ENCODE measurements around the gene BANF2.

BANF2 gene

GRCh38 chr20:17664025-17664633, 35.6 kb upstream of the BANF2 start:
- Histone ChIP-seq H3K36me3 (ENCODE audit: control insufficient read depth in 2 of 2, insufficient read depth in 2 of 2, low read length in 2 of 2) (peaks cover 3 to 4% of the 10 kb centered on the region in 2 donors), H3K27me3 (ENCODE audit: control insufficient read depth in 1 of 2, insufficient read depth in 2 of 2, low read length in 2 of 2) (no peaks in the 10 kb centered on the region), H3K4me3 (ENCODE audit: low read length in 2 of 2) (no peak overlapping the region), H3K9me3 (ENCODE audit: control insufficient read depth in 2 of 2, low read length in 2 of 2) (no peaks in the 10 kb centered on the region), H3K9ac (ENCODE audit: low read length in 2 of 2) (peak overlapping the region in 1 of 2 donors; percentile 4), H3K27ac (ENCODE audit: low read length) (no peak overlapping the region), H3K4me1 (ENCODE audit: control insufficient read depth, insufficient read depth, low read length) (peaks cover 7% of the 10 kb centered on the region)

- H3K4me3 ChIP-seq (ENCODE audit: low read length in 2 of 2): no peak overlapping the region
- H3K4me1 ChIP-seq (ENCODE audit: control insufficient read depth, insufficient read depth, low read length): peaks cover 7% of the 10 kb centered on the region
- no peaks in the 10 kb centered on the region for H3K27me3 ChIP-seq (ENCODE audit: control insufficient read depth in 1 of 2, insufficient read depth in 2 of 2, low read length in 2 of 2)
- H3K9ac ChIP-seq (ENCODE audit: low read length in 2 of 2): no peak overlapping the region
- no peaks in the 10 kb centered on the region for H3K9me3 ChIP-seq (ENCODE audit: control insufficient read depth in 2 of 2, low read length in 2 of 2)
- no peaks in the 10 kb centered on the region for H3K36me3 ChIP-seq (ENCODE audit: control insufficient read depth in 2 of 2, insufficient read depth in 2 of 2, low read length in 2 of 2)
- H3K27ac ChIP-seq (ENCODE audit: low read length): no peak overlapping the region
Measured at GRCh38 chr20:17665756-17666155, 34.0 kb upstream of the BANF2 start.

GRCh38 chr20:17666481-17666880, 33.3 kb upstream of the BANF2 start:
- Histone ChIP-seq H3K9me3 (ENCODE audit: control insufficient read depth in 2 of 2, low read length in 2 of 2) (no peaks in the 10 kb centered on the region), H3K9ac (ENCODE audit: low read length in 2 of 2) (no peak overlapping the region), H3K4me3 (ENCODE audit: low read length in 2 of 2) (no peak overlapping the region), H3K27me3 (ENCODE audit: control insufficient read depth in 1 of 2, insufficient read depth in 2 of 2, low read length in 2 of 2) (no peaks in the 10 kb centered on the region), H3K4me1 (ENCODE audit: control insufficient read depth, insufficient read depth, low read length) (peaks cover 9% of the 10 kb centered on the region), H3K27ac (ENCODE audit: low read length) (no peak overlapping the region), H3K36me3 (ENCODE audit: control insufficient read depth in 2 of 2, insufficient read depth in 2 of 2, low read length in 2 of 2) (no peaks in the 10 kb centered on the region)

- H3K27me3 ChIP-seq (ENCODE audit: control insufficient read depth in 1 of 2, insufficient read depth in 2 of 2, low read length in 2 of 2): no peaks in the 10 kb centered on the region
- no peaks in the 10 kb centered on the region for H3K36me3 ChIP-seq (ENCODE audit: control insufficient read depth in 2 of 2, insufficient read depth in 2 of 2, low read length in 2 of 2)
- H3K4me3 ChIP-seq (ENCODE audit: low read length in 2 of 2): no peak overlapping the region
- H3K4me1 ChIP-seq (ENCODE audit: control insufficient read depth, insufficient read depth, low read length): peaks cover 9% of the 10 kb centered on the region
- no peak overlapping the region for H3K27ac ChIP-seq (ENCODE audit: low read length)
- H3K9ac ChIP-seq (ENCODE audit: low read length in 2 of 2): no peak overlapping the region
- H3K9me3 ChIP-seq (ENCODE audit: control insufficient read depth in 2 of 2, low read length in 2 of 2): no peaks in the 10 kb centered on the region
Measured at GRCh38 chr20:17667445-17667844, 32.3 kb upstream of the BANF2 start.

GRCh38 chr20:17668432-17668831, 31.3 kb upstream of the BANF2 start:
- Histone ChIP-seq H3K9me3 (ENCODE audit: control insufficient read depth in 2 of 2, low read length in 2 of 2) (no peaks in the 10 kb centered on the region), H3K9ac (ENCODE audit: low read length in 2 of 2) (no peak overlapping the region), H3K36me3 (ENCODE audit: control insufficient read depth in 2 of 2, insufficient read depth in 2 of 2, low read length in 2 of 2) (peaks cover 0 to 2% of the 10 kb centered on the region in 2 donors), H3K27me3 (ENCODE audit: control insufficient read depth in 1 of 2, insufficient read depth in 2 of 2, low read length in 2 of 2) (no peaks in the 10 kb centered on the region), H3K27ac (ENCODE audit: low read length) (no peak overlapping the region), H3K4me1 (ENCODE audit: control insufficient read depth, insufficient read depth, low read length) (peaks cover 3% of the 10 kb centered on the region), H3K4me3 (ENCODE audit: low read length in 2 of 2) (no peak overlapping the region)

GRCh38 chr20:17669306-17669931, 30.3 kb upstream of the BANF2 start:
- no peak overlapping the region for H3K4me3 ChIP-seq (ENCODE audit: low read length in 2 of 2)
- H3K27ac ChIP-seq (ENCODE audit: low read length): no peak overlapping the region
- no peaks in the 10 kb centered on the region for H3K27me3 ChIP-seq (ENCODE audit: control insufficient read depth in 1 of 2, insufficient read depth in 2 of 2, low read length in 2 of 2)
- H3K9ac ChIP-seq (ENCODE audit: low read length in 2 of 2): no peak overlapping the region
- peaks cover 3% of the 10 kb centered on the region for H3K4me1 ChIP-seq (ENCODE audit: control insufficient read depth, insufficient read depth, low read length)
- peaks cover 0 to 2% of the 10 kb centered on the region in 2 donors for H3K36me3 ChIP-seq (ENCODE audit: control insufficient read depth in 2 of 2, insufficient read depth in 2 of 2, low read length in 2 of 2)
- H3K9me3 ChIP-seq (ENCODE audit: control insufficient read depth in 2 of 2, low read length in 2 of 2): no peaks in the 10 kb centered on the region

GRCh38 chr20:17671011-17671410, 28.8 kb upstream of the BANF2 start:
- Histone ChIP-seq H3K4me3 (ENCODE audit: low read length in 2 of 2) (no peak overlapping the region), H3K27me3 (ENCODE audit: control insufficient read depth in 1 of 2, insufficient read depth in 2 of 2, low read length in 2 of 2) (no peaks in the 10 kb centered on the region), H3K27ac (ENCODE audit: low read length) (no peak overlapping the region), H3K9ac (ENCODE audit: low read length in 2 of 2) (no peak overlapping the region), H3K4me1 (ENCODE audit: control insufficient read depth, insufficient read depth, low read length) (peaks cover 14% of the 10 kb centered on the region), H3K36me3 (ENCODE audit: control insufficient read depth in 2 of 2, insufficient read depth in 2 of 2, low read length in 2 of 2) (peaks cover 0 to 8% of the 10 kb centered on the region in 2 donors), H3K9me3 (ENCODE audit: control insufficient read depth in 2 of 2, low read length in 2 of 2) (no peaks in the 10 kb centered on the region)

GRCh38 chr20:17671565-17671964, 28.2 kb upstream of the BANF2 start:
- peaks cover 17% of the 10 kb centered on the region for H3K4me1 ChIP-seq (ENCODE audit: control insufficient read depth, insufficient read depth, low read length)
- no peak overlapping the region for H3K4me3 ChIP-seq (ENCODE audit: low read length in 2 of 2)
- no peaks in the 10 kb centered on the region for H3K27me3 ChIP-seq (ENCODE audit: control insufficient read depth in 1 of 2, insufficient read depth in 2 of 2, low read length in 2 of 2)
- no peaks in the 10 kb centered on the region for H3K9me3 ChIP-seq (ENCODE audit: control insufficient read depth in 2 of 2, low read length in 2 of 2)
- no peak overlapping the region for H3K27ac ChIP-seq (ENCODE audit: low read length)
- no peak overlapping the region for H3K9ac ChIP-seq (ENCODE audit: low read length in 2 of 2)
- H3K36me3 ChIP-seq (ENCODE audit: control insufficient read depth in 2 of 2, insufficient read depth in 2 of 2, low read length in 2 of 2): peaks cover 0 to 12% of the 10 kb centered on the region in 2 donors

GRCh38 chr20:17673084-17673483, 26.7 kb upstream of the BANF2 start:
- H3K4me1 ChIP-seq (ENCODE audit: control insufficient read depth, insufficient read depth, low read length): peaks cover 17% of the 10 kb centered on the region
- no peaks in the 10 kb centered on the region for H3K27me3 ChIP-seq (ENCODE audit: control insufficient read depth in 1 of 2, insufficient read depth in 2 of 2, low read length in 2 of 2)
- peaks cover 0 to 15% of the 10 kb centered on the region in 2 donors for H3K36me3 ChIP-seq (ENCODE audit: control insufficient read depth in 2 of 2, insufficient read depth in 2 of 2, low read length in 2 of 2)
- H3K27ac ChIP-seq (ENCODE audit: low read length): no peak overlapping the region
- H3K9ac ChIP-seq (ENCODE audit: low read length in 2 of 2): no peak overlapping the region
- H3K4me3 ChIP-seq (ENCODE audit: low read length in 2 of 2): no peak overlapping the region
- H3K9me3 ChIP-seq (ENCODE audit: control insufficient read depth in 2 of 2, low read length in 2 of 2): no peaks in the 10 kb centered on the region

GRCh38 chr20:17674722-17675518, 24.8 kb upstream of the BANF2 start:
- H3K27ac ChIP-seq (ENCODE audit: low read length): no peak overlapping the region
- peaks cover 19% of the 10 kb centered on the region for H3K4me1 ChIP-seq (ENCODE audit: control insufficient read depth, insufficient read depth, low read length)

More at GRCh38 chr20:17674722-17675518, 24.8 kb upstream of the BANF2 start:
- Histone ChIP-seq H3K9ac (ENCODE audit: low read length in 2 of 2) (no peak overlapping the region), H3K36me3 (ENCODE audit: control insufficient read depth in 2 of 2, insufficient read depth in 2 of 2, low read length in 2 of 2) (peaks cover 0 to 15% of the 10 kb centered on the region in 2 donors), H3K27me3 (ENCODE audit: control insufficient read depth in 1 of 2, insufficient read depth in 2 of 2, low read length in 2 of 2) (no peaks in the 10 kb centered on the region), H3K9me3 (ENCODE audit: control insufficient read depth in 2 of 2, low read length in 2 of 2) (no peaks in the 10 kb centered on the region), H3K4me3 (ENCODE audit: low read length in 2 of 2) (no peak overlapping the region)

Measured in stomach smooth muscle (tissue), 2 donors.